HG02588 (cell line): ENCODE data around the gene C3.
A peak's percentile ranks its signal among the peaks of the same experiment; 100 is the strongest.

ENCODE experiments used
- ATAC-seq: cut with Tn5 transposase; IDR thresholded peaks from one replicate; pipeline ENCODE4 v1.9.1; 2021; ENCODE audit warnings: mild to moderate bottlenecking, moderate library complexity; ENCODE audit not compliant: unreplicated experiment

Gene C3

GRCh38 chr19:6745965-6746364, 25.5 kb upstream of the C3 start:
- ATAC-seq: no peak

GRCh38 chr19:6744381-6745301, 24.2 kb upstream of the C3 start:
- ATAC-seq: no peak

GRCh38 chr19:6743714-6744380, 23.4 kb upstream of the C3 start:
- no peak for ATAC-seq

- ATAC-seq: no peak
Measured at GRCh38 chr19:6743066-6743465, 22.6 kb upstream of the C3 start.

DNA sequence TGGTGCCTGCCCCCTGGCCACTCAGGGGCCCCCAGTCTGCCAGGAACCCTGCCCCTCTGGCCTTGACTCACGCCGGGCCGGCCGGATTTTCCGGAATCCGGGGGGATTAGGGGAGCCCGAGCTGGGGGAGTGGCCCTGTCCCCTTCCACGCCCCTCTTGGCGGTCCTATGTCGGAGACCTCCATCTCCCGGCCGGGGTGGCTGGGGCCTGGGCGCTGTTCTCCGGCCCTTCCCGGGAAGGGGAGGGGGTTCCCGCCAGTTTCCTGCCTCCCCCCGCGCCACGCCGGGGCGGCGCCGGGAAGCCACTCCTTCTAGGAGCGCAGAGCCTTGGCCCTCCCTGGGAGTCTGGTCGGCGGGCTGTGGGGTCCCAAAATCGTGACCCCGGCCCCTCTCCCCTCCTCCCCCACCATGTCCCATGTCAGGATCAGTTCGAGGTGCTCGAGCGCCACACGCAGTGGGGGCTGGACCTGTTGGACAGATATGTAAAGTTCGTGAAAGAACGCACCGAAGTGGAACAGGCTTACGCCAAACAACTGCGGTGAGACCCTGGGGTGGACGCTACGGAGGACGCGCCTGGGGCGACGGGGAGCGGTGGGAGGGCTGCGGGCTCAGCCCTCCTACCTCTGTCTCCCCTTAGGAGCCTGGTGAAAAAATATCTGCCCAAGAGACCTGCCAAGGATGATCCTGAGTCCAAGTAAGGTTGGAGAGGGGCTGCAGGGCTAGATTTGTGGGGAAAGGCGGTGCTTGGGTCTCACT, 20.3 kb upstream of the C3 start:
- ATAC-seq: no peak

DNA sequence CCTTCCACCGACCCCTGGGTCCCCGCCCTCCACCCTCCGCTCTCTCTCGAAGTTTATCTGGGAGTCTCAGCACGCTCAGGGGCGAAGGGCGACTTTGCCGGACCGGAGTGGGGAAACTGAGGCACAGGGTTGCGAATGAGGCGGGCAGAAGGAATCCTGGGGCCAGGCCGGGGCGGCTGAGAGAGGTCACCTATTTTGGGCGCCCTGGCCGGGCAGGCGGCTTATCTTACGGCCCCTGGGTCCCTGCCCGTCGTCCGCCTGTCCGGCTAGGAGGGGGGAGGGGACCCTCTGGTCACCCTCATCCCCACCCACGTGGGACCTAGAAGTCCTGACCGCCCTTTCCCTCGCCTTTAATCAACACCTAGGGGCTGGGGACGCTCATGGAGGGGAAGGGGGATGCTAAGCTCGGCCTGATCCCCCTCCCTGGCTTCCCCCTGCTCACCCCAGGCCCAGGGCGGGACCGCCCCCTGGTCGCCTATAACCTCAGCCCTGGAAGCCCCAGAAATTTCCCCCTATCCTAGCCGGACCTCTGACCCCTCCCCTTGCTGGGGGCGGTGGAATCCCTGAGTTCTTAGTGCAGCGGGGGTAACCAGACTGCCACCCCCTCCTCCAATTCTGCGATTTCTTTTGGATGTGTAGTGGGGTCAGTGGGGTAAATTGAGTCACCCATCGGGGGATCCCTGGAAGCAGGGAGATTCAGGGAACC, 19.6 kb upstream of the C3 start:
- no peak for ATAC-seq

DNA sequence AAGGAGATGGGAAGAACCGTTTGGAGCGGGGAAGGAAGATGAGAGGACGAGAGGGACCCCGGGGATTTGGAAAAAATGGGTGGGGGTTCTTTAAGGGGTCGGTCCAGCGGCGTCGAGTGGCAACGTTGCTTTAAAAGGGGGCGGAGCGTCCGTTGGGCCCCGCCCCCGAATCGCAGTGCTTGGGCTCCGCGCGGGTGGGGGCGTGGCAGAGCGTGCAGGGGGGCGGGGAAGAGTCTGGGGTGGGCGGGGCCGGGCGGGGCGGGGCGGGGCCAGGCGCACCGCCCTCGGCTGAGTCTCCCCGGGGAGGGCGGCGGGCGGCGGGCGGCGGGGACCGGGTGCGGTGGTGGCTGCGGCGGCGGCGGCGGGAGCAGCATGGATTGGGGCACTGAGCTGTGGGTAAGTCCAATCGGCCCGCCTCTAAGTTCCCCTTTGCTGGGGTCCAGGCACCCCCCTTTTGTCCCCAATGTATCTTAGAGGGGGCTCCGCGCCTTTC, 19.0 kb upstream of the C3 start, which contains the start of gene TRIP10:
Gene TRIP10, plus strand, starts transcription at position 291 of the 493 bp plus-strand sequence. Its CDS starts 82 bp downstream, at position 373.
- no peak for ATAC-seq

- ATAC-seq: no peak
Measured at GRCh38 chr19:6738787-6739389, 18.4 kb upstream of the C3 start.

- no peak for ATAC-seq
Measured at GRCh38 chr19:6737873-6738786, 17.7 kb upstream of the C3 start.

GRCh38 chr19:6737284-6737872, 16.9 kb upstream of the C3 start, which contains the start of gene GPR108:
Gene GPR108, minus strand, starts transcription at chr19:6737580. Its CDS starts 4 bp downstream, at chr19:6737576.
- peak; percentile 61 for ATAC-seq

DNA sequence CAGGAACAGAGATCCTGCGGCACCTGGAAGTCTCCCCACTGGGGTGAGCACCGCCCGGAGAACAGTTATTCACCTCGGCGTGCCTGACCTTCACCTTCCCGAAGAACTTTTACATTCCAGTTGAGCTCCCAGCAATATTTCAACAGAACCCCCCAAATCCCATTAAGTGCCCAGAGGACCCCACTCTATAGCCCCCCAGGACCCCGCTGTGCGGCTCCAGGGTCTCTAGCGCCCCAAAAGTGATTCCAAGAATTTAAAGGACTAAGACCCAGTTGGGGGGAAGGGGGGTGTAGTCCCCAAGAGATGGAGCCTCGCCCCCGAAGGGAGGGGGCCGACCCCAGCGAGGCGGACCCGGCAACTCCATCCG, 16.4 kb upstream of the C3 start:
- ATAC-seq: no peak

DNA sequence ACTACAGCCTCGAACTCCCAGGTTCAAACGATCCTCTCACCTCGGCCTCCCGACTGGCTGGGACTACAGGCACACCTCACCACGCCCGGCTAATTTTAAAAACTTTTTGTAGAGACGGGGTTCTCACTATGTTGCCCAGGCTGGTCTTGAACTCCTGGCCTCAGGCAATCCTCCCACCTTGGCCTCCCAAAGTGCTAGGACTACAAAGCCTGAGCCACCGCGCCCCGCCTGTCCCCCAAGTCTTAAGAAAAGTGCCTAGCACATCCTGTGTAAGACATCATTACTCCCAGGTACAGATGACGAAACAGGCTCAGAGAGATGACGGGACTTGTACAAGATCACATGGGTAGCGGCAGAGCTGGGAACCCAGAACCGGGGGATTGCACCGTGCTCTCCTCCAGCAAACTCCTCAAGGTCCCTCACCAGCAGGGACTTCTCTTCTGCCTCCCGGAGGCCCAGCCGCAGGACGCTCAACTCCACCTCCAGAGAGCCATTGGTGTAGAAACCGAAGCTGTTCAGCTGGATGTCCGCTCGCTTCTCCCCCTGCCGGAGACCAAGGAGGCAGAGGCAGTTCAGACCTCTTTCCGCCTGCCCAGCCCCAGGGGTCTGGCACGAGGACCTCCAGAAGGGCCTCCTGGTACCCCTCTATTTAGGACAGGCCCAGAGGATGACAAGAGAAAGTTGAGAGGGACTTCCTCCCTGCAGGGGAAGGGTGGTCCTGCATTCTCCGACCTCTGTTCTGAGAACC, 15.9 kb upstream of the C3 start:
- no peak for ATAC-seq

GRCh38 chr19:6735181-6735911, 14.9 kb upstream of the C3 start:
- no peak for ATAC-seq

DNA sequence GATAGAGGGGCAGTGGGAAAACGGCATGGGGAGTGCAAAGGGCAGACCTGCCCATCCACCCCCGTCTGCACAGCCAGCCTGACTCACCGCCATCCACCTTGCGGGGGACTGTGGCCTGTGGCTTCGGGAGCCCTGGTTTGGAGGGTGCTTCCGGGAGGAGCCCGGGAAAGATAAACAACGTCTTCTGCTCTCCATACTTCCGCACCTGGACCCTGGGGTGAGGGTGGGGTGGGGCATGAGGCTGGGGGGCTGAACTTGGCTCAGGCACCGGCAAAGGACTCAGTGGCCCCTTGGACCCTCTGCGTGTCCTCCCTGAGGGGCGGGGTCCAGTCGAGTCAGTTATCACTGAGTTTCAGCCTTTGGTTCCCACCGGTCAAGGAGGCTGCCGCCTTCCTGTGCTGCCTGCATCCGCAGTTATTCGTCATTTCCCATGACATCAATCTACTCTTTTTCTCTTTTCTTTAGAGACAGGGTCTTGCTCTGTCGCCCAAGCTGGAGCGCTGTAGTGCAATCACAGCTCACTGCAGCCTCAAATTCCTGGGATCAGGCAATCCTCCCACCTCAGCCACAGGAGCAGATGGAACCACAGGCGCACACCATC, 13.7 kb upstream of the C3 start:
- ATAC-seq: no peak

GRCh38 chr19:6733338-6734095, 13.1 kb upstream of the C3 start:
- no peak for ATAC-seq

- no peak for ATAC-seq
Measured at GRCh38 chr19:6732803-6733337, 12.4 kb upstream of the C3 start.
